HepG2 (cell line): ENCODE results near the gene IRF2. TPM values are rescaled to one million over a fixed set of nuclear protein-coding genes. Genes with fewer than 3 reads are reported as not detected.

Experiments
- ATRX ChIP-seq: sonication (generic); formaldehyde crosslinking; IDR thresholded peaks from 2 replicates; pipeline ENCODE4 v1.4.0; 2020; ENCODE audit warnings: missing genetic modification reagents, borderline replicate concordance
- CBX2 ChIP-seq, 2 experiments: fragments of 200-600 bp in 1 of 2; sonication (generic); formaldehyde crosslinking in 1 of 2; IDR thresholded peaks; 2 replicates each; pipeline versions ENCODE4 v1.7.0 to v1.8.1; 2018 to 2022; ENCODE audit warnings: low read depth in 2 of 2, low read length in 1 of 2, mild to moderate bottlenecking in 1 of 2, missing genetic modification reagents in 1 of 2
- CREB1 ChIP-seq, 2 experiments: fragments of 450-650 bp in 1 of 2; IDR thresholded peaks; 2 replicates each; pipeline ENCODE4 v1.6.1; 2016 to 2017; ENCODE audit warnings: control low read depth in 1 of 2, mild to moderate bottlenecking in 1 of 2, missing compliant biosample characterization in 1 of 2, missing genetic modification characterization in 1 of 2
- FOXJ3 ChIP-seq: sonication (generic); formaldehyde crosslinking; IDR thresholded peaks from 2 replicates; pipeline ENCODE4 v1.4.0; 2020; ENCODE audit warnings: missing genetic modification reagents, mild to moderate bottlenecking, borderline replicate concordance
- KDM6A ChIP-seq: IDR thresholded peaks from 2 replicates; pipeline ENCODE4 v1.6.1; 2016; ENCODE audit warnings: low read depth
- MZF1 ChIP-seq: sonication (generic); formaldehyde crosslinking; IDR thresholded peaks from 2 replicates; pipeline ENCODE4 v1.8.1; 2023; ENCODE audit warnings: mild to moderate bottlenecking, missing genetic modification reagents, borderline replicate concordance
- SNAPC2 ChIP-seq: sonication (generic); formaldehyde crosslinking; IDR thresholded peaks from 2 replicates; pipeline ENCODE4 v1.8.1; 2022; ENCODE audit warnings: mild to moderate bottlenecking, missing genetic modification reagents
- TOE1 ChIP-seq: sonication (generic); formaldehyde crosslinking; IDR thresholded peaks from 2 replicates; pipeline ENCODE4 v1.4.0; 2020; ENCODE audit warnings: mild to moderate bottlenecking, missing genetic modification reagents
- ZNF10 ChIP-seq: sonication (generic); formaldehyde crosslinking; IDR thresholded peaks from 2 replicates; pipeline ENCODE4 v1.4.0; 2020; ENCODE audit warnings: mild to moderate bottlenecking, low read depth, missing genetic modification reagents, borderline replicate concordance
- ZNF138 ChIP-seq: sonication (generic); formaldehyde crosslinking; IDR thresholded peaks from 2 replicates; pipeline ENCODE4 v1.5.0; 2020; ENCODE audit warnings: mild to moderate bottlenecking, low read depth, missing genetic modification reagents
- ZNF235 ChIP-seq: sonication (generic); formaldehyde crosslinking; IDR thresholded peaks from 2 replicates; pipeline ENCODE4 v1.8.1; 2023; ENCODE audit warnings: mild to moderate bottlenecking, missing genetic modification reagents, borderline replicate concordance
- ZNF333 ChIP-seq: sonication (generic); formaldehyde crosslinking; IDR thresholded peaks from 2 replicates; pipeline ENCODE4 v1.4.0; 2020; ENCODE audit warnings: mild to moderate bottlenecking, missing genetic modification reagents, borderline replicate concordance
- ZNF546 ChIP-seq: sonication (generic); formaldehyde crosslinking; conservative IDR thresholded peaks from 2 replicates; pipeline ENCODE4 v1.8.1; 2023; ENCODE audit warnings: mild to moderate bottlenecking, missing genetic modification reagents
- ZNF547 ChIP-seq: sonication (generic); formaldehyde crosslinking; IDR thresholded peaks from 2 replicates; pipeline ENCODE4 v1.5.1; 2020; ENCODE audit warnings: mild to moderate bottlenecking, missing genetic modification reagents
- ZNF629 ChIP-seq: sonication (generic); formaldehyde crosslinking; conservative IDR thresholded peaks from 2 replicates; pipeline ENCODE4 v1.5.0; 2020; ENCODE audit warnings: missing genetic modification reagents
- ZNF773 ChIP-seq: sonication (generic); formaldehyde crosslinking; IDR thresholded peaks from 2 replicates; pipeline ENCODE4 v1.4.0; 2020; ENCODE audit warnings: missing genetic modification reagents, borderline replicate concordance
- ZNF790 ChIP-seq: sonication (generic); formaldehyde crosslinking; IDR thresholded peaks from 2 replicates; pipeline ENCODE4 v1.8.0; 2022; ENCODE audit warnings: missing genetic modification reagents, mild to moderate bottlenecking, borderline replicate concordance
- ZNF850 ChIP-seq: sonication (generic); formaldehyde crosslinking; conservative IDR thresholded peaks from 2 replicates; pipeline ENCODE4 v1.9.0; 2021; ENCODE audit warnings: mild to moderate bottlenecking, missing genetic modification reagents
- ZSCAN9 ChIP-seq: IDR thresholded peaks from 2 replicates; pipeline ENCODE4 v1.6.1; 2016; ENCODE audit warnings: borderline replicate concordance
- polyA plus RNA-seq, 8 experiments: library from polyadenylated mRNA; depleted of rRNA in 3 of 8; stranded (reverse) in 7 of 8; unstranded in 1 of 8; fragments of >200 nt; fragmentation: Illumina TruSeq in 4 of 8; extraction: Trizol in 4 of 8; gene quantifications; 2 replicates each; pipeline versions ENCODE4 v1.2.1 to v1.2.3, GENCODE V29; 2011 to 2016; ENCODE audit warnings: low read depth in 4 of 8, missing spikeins in 1 of 8, mixed read lengths in 1 of 8; ENCODE audit not compliant: insufficient read depth in 1 of 8
- total RNA-seq, 5 experiments: library from RNA; depleted of rRNA; stranded (reverse); fragments of >200 nt; fragmentation: Illumina TruSeq; extraction: Trizol; gene quantifications; 2 replicates each; pipeline ENCODE4 v1.2.3, GENCODE V29; 2016; ENCODE audit warnings: low read depth in 1 of 5
- TF ChIP-seq, protein P1 (sequence below): sonication (generic); formaldehyde crosslinking; IDR thresholded peaks from 2 replicates; pipeline ENCODE4 v1.5.1; 2020; ENCODE audit warnings: missing genetic modification reagents, mild to moderate bottlenecking, borderline replicate concordance
- TF ChIP-seq, protein P2 (sequence below): IDR thresholded peaks from 2 replicates; pipeline ENCODE4 v1.6.1; 2016
- TF ChIP-seq, protein P3 (sequence below): sonication (generic); formaldehyde crosslinking; IDR thresholded peaks from 2 replicates; pipeline ENCODE4 v1.4.0; 2020; ENCODE audit warnings: missing genetic modification reagents
- TF ChIP-seq, protein P4 (sequence below): sonication (generic); formaldehyde crosslinking; conservative IDR thresholded peaks from 2 replicates; pipeline ENCODE4 v1.8.1; 2023; ENCODE audit warnings: missing genetic modification reagents

Gene IRF2
- total and polyA plus RNA-seq, 2 of the 13 experiments (the other 11 are each of a cell fraction or from before 2014, with no cell fraction given) = 15.5 to 28.8 TPM

DNA sequence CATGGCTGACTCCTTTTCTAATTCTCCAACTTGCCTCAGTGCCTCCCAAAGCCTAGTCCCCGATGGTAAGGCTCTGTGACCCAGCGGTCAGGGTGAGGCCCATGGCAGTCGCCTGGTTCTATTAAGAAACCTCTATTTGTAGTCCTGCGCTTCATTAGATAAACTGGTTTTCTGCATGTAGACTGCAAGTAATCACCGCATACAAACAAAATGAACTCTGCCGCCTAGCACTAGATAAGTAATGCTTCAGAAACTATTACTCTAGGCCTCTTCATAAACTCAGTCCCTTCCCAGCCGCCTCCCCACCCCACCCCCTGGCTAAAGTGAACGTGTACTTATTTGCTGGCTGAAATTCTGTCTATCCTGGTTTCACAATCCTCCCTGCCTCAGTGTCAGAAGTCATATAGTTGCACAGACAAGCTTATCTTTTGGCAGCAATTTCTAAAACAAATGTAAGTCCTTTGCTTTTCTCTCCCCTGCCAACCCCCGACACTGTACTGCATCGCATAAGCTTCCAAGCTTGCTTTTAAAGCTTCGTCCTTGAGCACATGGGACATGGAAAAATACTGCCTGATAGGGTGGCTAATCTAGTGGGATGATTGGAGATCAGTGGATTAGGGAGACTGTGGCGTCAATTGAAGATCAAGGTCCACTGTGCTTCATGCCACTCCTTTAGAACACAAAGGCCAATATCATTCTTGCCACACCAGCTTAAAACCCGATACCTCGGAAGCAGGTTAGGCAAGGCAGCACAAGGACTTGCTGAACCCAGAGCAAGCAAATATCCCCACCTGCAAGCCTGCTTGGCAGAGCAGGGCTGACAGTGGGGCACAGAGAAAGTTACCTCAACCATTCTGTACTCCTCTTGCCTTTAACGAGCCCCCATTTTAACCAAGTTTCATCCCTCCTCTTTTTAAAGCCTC lies 125.8 kb downstream of the IRF2 start (continued):
- TF ChIP-seq, protein P1, sequence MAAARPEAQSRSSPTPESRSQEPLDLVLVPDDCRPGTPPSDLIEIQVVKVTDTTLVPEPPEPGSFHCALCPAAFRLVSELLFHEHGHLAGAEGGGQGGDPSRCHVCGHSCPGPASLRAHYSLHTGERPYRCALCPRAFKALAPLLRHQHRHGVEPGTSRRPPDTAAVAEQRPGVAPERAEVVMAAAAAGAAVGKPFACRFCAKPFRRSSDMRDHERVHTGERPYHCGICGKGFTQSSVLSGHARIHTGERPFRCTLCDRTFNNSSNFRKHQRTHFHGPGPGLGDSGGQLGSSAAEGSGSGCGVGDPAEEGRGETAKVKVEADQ (CRISPR knock-in tag) = peak; percentile 32; the same call in 1 of the 2 replicates
- TF ChIP-seq, protein P2, sequence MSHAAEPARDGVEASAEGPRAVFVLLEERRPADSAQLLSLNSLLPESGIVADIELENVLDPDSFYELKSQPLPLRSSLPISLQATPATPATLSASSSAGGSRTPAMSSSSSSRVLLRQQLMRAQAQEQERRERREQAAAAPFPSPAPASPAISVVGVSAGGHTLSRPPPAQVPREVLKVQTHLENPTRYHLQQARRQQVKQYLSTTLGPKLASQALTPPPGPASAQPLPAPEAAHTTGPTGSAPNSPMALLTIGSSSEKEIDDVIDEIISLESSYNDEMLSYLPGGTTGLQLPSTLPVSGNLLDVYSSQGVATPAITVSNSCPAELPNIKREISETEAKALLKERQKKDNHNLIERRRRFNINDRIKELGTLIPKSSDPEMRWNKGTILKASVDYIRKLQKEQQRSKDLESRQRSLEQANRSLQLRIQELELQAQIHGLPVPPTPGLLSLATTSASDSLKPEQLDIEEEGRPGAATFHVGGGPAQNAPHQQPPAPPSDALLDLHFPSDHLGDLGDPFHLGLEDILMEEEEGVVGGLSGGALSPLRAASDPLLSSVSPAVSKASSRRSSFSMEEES (CRISPR knock-in tag) = peak; percentile 79
- TF ChIP-seq ZNF773 (CRISPR knock-in tag) (no peak), FOXJ3 (CRISPR knock-in tag) (peak; percentile 81; the same call in 1 of the 2 replicates), ZNF547 (CRISPR knock-in tag) (no peak), ZNF235 (CRISPR knock-in tag) (no peak), SNAPC2 (CRISPR knock-in tag) (no peak), ZNF629 (CRISPR knock-in tag) (0 out of 2 replicates have a peak, but pooled peaks have one; percentile 30), MZF1 (CRISPR knock-in tag) (no peak), KDM6A (CRISPR knock-in tag) (peak; percentile 80), ZNF790 (no peak), ZNF333 (CRISPR knock-in tag) (no peak), ATRX (CRISPR knock-in tag) (no peak), CBX2 (IDR thresholded peaks at IDR 0.05; ENCODE audit: low read depth, low read length) (no peak), CBX2 (CRISPR knock-in tag; IDR thresholded peaks at IDR 0.05; ENCODE audit: low read depth) (no peak), ZSCAN9 (CRISPR knock-in tag) (peak; percentile 73; the same call in 1 of the 2 replicates), ZNF546 (CRISPR knock-in tag) (no peak), CREB1 (IDR thresholded peaks at IDR 0.05) (peak; percentile 45; the same call in 1 of the 2 replicates), CREB1 (CRISPR knock-in tag; IDR thresholded peaks at IDR 0.05) (peak; percentile 87), ZNF850 (CRISPR knock-in tag) (no peak), ZNF10 (CRISPR knock-in tag) (no peak), ZNF138 (CRISPR knock-in tag) (no peak), TOE1 (CRISPR knock-in tag) (no peak)
- TF ChIP-seq, protein P3, sequence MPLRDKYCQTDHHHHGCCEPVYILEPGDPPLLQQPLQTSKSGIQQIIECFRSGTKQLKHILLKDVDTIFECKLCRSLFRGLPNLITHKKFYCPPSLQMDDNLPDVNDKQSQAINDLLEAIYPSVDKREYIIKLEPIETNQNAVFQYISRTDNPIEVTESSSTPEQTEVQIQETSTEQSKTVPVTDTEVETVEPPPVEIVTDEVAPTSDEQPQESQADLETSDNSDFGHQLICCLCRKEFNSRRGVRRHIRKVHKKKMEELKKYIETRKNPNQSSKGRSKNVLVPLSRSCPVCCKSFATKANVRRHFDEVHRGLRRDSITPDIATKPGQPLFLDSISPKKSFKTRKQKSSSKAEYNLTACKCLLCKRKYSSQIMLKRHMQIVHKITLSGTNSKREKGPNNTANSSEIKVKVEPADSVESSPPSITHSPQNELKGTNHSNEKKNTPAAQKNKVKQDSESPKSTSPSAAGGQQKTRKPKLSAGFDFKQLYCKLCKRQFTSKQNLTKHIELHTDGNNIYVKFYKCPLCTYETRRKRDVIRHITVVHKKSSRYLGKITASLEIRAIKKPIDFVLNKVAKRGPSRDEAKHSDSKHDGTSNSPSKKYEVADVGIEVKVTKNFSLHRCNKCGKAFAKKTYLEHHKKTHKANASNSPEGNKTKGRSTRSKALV (CRISPR knock-in tag) = no peak
- TF ChIP-seq, protein P4, sequence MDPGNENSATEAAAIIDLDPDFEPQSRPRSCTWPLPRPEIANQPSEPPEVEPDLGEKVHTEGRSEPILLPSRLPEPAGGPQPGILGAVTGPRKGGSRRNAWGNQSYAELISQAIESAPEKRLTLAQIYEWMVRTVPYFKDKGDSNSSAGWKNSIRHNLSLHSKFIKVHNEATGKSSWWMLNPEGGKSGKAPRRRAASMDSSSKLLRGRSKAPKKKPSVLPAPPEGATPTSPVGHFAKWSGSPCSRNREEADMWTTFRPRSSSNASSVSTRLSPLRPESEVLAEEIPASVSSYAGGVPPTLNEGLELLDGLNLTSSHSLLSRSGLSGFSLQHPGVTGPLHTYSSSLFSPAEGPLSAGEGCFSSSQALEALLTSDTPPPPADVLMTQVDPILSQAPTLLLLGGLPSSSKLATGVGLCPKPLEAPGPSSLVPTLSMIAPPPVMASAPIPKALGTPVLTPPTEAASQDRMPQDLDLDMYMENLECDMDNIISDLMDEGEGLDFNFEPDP (CRISPR knock-in tag) = no peak
